Fibroblast of villous mesenchyme (primary cell): Measurements from ENCODE around the gene CAPN8. TPM values are rescaled to one million over a fixed set of nuclear protein-coding genes. Genes with fewer than 3 reads are reported as not detected.

Experiments used
- DNase-seq: peaks from one replicate; pipeline ENCODE4 v3.0.0-alpha.2; 2010; ENCODE audit warnings: low read depth
- H3K4me3 ChIP-seq: 2 replicates; pipeline ENCODE4 v1.5.1; 2011; ENCODE audit warnings: low read depth, mild to moderate bottlenecking, low read length
- total RNA-seq: library from RNA; depleted of rRNA; stranded (reverse); fragments of >200 nt; gene quantifications from 2 replicates; pipeline ENCODE4 v1.2.3, GENCODE V29; 2012
- TF ChIP-seq, protein P1 (sequence below): IDR thresholded peaks from 2 replicates; pipeline ENCODE4 v1.5.1; 2012; ENCODE audit warnings: low read depth, mild to moderate bottlenecking, low read length; ENCODE audit not compliant: insufficient read depth

CAPN8 gene
- total RNA-seq, 1 donor, result not detected

DNA sequence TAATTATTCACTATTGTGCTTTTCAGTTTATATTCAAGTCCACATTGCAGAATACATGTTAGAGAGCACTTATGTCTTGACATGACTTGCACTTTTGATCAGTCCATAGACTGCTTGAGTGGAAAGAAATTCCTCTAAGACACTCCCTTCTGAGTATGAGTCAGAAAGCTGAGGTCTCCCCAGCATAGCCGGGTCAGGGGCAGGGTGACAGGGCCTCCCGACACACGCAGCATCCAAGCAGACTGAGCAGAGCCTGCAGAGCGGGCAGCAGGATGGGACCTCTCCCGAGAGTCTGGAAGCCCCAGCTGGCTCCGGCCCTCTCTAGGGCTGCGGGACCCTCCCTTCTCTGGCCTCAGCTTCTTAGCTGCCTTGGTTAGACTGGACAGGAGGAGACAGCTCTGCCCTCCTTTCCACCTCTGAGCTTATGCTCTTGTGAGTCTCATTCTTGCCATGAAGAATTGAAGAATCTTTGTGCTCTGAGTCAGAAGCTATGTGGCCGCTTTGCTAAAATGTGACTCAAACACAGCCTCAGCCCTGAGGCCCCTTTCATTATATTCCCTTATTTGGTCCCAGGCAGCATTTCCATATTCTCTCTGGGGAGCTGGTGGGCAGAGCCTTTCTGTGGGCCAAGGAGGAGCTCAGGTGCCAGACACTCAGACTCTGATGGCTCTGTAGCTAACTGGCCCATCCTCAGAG lies 35.6 kb upstream of the CAPN8 start:
- peak; percentile 90 for DNase-seq
- H3K4me3 ChIP-seq, result peak overlapping the region; percentile 25
- TF ChIP-seq, protein P1, sequence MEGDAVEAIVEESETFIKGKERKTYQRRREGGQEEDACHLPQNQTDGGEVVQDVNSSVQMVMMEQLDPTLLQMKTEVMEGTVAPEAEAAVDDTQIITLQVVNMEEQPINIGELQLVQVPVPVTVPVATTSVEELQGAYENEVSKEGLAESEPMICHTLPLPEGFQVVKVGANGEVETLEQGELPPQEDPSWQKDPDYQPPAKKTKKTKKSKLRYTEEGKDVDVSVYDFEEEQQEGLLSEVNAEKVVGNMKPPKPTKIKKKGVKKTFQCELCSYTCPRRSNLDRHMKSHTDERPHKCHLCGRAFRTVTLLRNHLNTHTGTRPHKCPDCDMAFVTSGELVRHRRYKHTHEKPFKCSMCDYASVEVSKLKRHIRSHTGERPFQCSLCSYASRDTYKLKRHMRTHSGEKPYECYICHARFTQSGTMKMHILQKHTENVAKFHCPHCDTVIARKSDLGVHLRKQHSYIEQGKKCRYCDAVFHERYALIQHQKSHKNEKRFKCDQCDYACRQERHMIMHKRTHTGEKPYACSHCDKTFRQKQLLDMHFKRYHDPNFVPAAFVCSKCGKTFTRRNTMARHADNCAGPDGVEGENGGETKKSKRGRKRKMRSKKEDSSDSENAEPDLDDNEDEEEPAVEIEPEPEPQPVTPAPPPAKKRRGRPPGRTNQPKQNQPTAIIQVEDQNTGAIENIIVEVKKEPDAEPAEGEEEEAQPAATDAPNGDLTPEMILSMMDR, result no peak

DNA sequence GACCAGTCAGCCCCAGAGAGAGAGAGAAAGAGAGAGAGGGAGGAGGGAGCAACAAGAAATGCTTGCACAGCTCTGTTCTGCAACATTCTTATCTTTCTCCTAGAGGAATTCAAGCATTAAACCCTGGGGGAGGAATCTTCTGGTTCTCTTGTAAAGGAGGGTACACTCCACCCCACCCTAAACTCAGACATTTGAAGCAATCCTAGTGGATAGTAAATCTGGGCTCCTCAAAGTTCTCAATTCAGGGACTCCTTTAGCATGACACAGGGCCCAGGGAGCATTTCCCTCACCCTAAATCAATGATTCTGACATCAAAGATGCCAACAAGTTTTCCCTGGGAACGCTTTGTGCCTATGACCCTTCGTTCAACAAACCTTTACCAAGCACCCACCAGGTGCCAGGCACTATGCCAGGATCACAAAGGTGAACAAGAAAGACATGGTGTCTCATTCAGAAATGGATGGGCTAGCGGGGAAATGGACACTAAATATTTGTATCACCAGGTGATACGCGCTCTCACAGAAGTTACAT lies 35.0 kb upstream of the CAPN8 start:
- peak; percentile 54 for DNase-seq
- H3K4me3 ChIP-seq, result no peak overlapping the region
- TF ChIP-seq, protein P1, result no peak

DNA sequence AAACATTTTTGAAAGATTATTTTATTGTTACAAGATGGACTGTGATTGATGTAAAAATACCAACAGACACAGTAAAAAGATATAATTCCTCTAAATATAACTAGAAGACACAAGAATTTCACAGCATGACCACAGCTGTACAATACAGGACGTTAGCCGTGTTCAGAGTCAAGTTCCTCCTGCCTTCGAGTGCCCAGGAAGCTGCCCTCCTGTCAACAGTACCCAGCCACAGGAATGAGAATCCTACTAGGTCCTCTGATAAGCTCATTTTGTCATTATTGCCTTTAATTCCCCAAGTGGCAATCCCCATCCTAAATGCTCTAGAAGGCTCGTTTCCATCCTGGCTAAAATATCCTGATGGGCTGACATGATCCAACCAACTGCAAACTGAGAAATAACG lies 30.4 kb upstream of the CAPN8 start:
- DNase-seq, result no peak
- H3K4me3 ChIP-seq, result no peak overlapping the region
- TF ChIP-seq, protein P1, result no peak

DNA sequence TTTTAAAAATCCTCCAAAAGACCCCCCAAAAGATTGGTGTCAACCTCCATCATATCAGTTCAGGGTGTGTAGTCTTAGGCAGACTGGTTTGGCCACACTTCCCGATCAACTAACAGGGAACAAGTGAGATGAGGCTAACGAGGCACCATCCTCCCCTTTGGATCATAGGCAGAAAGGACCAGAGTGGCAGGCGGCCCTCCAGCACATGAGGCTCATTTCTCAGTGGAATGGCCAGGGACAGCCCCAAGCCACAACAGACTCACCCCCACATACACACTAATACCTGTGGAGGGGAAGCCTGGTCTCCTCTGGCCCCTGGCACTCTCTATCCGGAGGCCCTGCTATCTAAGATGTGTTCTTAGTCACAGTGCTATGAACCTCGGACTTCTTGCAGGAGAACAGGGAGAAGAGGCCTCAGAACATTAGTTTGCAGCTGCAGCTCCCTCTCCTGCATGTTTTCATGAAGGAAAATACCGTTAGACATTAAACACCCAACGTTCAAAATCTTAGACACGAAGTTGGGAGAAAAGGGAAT lies 29.6 kb upstream of the CAPN8 start:
- H3K4me3 ChIP-seq, result no peak overlapping the region
- DNase-seq, result no peak
- TF ChIP-seq, protein P1, result no peak

DNA sequence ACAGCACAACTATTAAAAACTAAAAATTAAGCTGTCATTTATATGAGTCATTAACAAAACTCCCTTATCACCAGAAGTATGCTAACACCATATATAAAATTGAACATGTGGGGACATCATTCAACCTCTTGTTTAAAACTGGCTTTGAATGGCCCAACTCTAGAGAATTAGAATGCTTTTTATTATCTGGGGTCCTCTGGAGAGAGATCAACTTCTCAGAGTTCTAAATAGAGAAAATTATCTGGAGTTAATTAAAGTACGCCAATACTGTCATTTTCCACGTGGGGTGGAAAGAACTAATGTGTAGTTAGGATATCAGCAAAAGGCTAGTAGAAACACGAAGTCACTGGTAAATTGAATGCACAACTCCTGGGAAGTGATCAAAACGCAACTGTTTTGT lies 25.6 kb upstream of the CAPN8 start:
- TF ChIP-seq, protein P1, result no peak
- no peak overlapping the region for H3K4me3 ChIP-seq
- no peak for DNase-seq

DNA sequence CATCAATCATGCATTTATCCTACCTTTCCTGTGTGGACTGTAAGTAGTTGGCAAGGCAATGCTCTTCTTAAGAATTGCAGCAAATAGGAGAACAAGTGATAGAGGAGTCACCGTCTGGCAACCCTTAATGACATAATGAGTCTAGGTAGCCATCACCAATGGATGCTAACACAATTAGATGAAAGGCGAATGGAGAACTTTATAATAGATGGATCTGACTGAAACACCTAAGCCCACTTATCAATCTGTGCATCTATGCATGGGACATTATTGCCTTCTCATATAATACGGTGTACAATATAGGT lies 18.9 kb upstream of the CAPN8 start:
- TF ChIP-seq, protein P1, result no peak
- no peak for DNase-seq
- H3K4me3 ChIP-seq, result no peak overlapping the region
